ENCODE data around the gene POLR2L.

- TF ChIP-seq CTCF (IDR thresholded peaks at IDR 0.05; ENCODE audit: low read depth, low read length, poor library complexity, severe bottlenecking), result no peak
- no peak for TF ChIP-seq EZH2phosphoT487 (IDR thresholded peaks at IDR 0.05; ENCODE audit: borderline replicate concordance, low read length)
Measured at GRCh38 chr11:793556-793955, 48.8 kb downstream of the POLR2L start.

All from DOHH2 (cell line).